ENCODE measurements around the gene PTPRF.
"Not testable (repeated sequence)": the region's sequence is repeated elsewhere in the genome, so short reads cannot be mapped to it uniquely, and the experiment has no call there.

PTPRF gene

GRCh38 chr1:43549394-43549793 is 18.7 kb downstream of the PTPRF start:
- DNase-seq; intact Hi-C loops (cut with DNase I): not testable (repeated sequence)

GRCh38 chr1:43549921-43550597 is 19.4 kb downstream of the PTPRF start:
- intact Hi-C loops (cut with DNase I): no loop called here
- no peak for DNase-seq

GRCh38 chr1:43550598-43551246 is 20.0 kb downstream of the PTPRF start:
- no peak for DNase-seq
- intact Hi-C loops (cut with DNase I): no loop called here

- DNase-seq: no peak
- intact Hi-C loops (cut with DNase I): no loop called here
Observed at GRCh38 chr1:43551396-43551888, 20.8 kb downstream of the PTPRF start.

GRCh38 chr1:43552059-43552742 is 21.5 kb downstream of the PTPRF start:
- intact Hi-C loops (cut with DNase I): no loop called here
- no peak for DNase-seq

- intact Hi-C loops (cut with DNase I): no loop called here
- peak; percentile 77 to 98 (median 84) for DNase-seq
Observed at GRCh38 chr1:43552813-43553212, 22.1 kb downstream of the PTPRF start.

- intact Hi-C loops (cut with DNase I): no loop called here
- DNase-seq: no peak
Observed at GRCh38 chr1:43554444-43554992, 23.8 kb downstream of the PTPRF start.

GRCh38 chr1:43556782-43557181 is 26.1 kb downstream of the PTPRF start:
- DNase-seq: no peak
- intact Hi-C loops (cut with DNase I): no loop called here

GRCh38 chr1:43557744-43558245 is 27.1 kb downstream of the PTPRF start:
- intact Hi-C loops (cut with DNase I): no loop called here
- DNase-seq: no peak

GRCh38 chr1:43558346-43558841 is 27.7 kb downstream of the PTPRF start:
- intact Hi-C loops (cut with DNase I): no loop called here
- DNase-seq: peak in 8 of 10 donors; percentile 36 to 92 (median 66)

- no peak for DNase-seq
- intact Hi-C loops (cut with DNase I): no loop called here
Observed at GRCh38 chr1:43559714-43560113, 29.0 kb downstream of the PTPRF start.

GRCh38 chr1:43560286-43560685 is 29.6 kb downstream of the PTPRF start:
- intact Hi-C loops (cut with DNase I): no loop called here
- DNase-seq: no peak

GRCh38 chr1:43563876-43564539 is 33.3 kb downstream of the PTPRF start:
- intact Hi-C loops (cut with DNase I): no loop called here
- DNase-seq: peak in 4 of 10 donors; percentile 46 to 91 (median 80)

GRCh38 chr1:43564551-43565348 is 34.1 kb downstream of the PTPRF start:
- intact Hi-C loops (cut with DNase I): loop anchor here (5.0 kb wide), 1 partner anchor 32 kb away; the partner anchor contains the start of gene PTPRF
- no peak for DNase-seq

GRCh38 chr1:43565600-43566360 is 35.1 kb downstream of the PTPRF start:
- intact Hi-C loops (cut with DNase I): loop anchor here (5.0 kb wide), 1 partner anchor 33 kb away; the partner anchor contains the start of gene PTPRF
- DNase-seq: peak; percentile 60 to 97 (median 74)

GRCh38 chr1:43566382-43567044 is 35.8 kb downstream of the PTPRF start:
- peak in 1 of 10 donors; percentile 78 for DNase-seq
- intact Hi-C loops (cut with DNase I): loop anchor here (5.0 kb wide), 1 partner anchor 34 kb away; the partner anchor contains the start of gene PTPRF

GRCh38 chr1:43569175-43569574 is 38.5 kb downstream of the PTPRF start:
- intact Hi-C loops (cut with DNase I): loop anchor here (5.0 kb wide), 1 partner anchor 37 kb away; the partner anchor contains the start of gene PTPRF
- DNase-seq: no peak

- intact Hi-C loops (cut with DNase I): no loop called here
- DNase-seq: no peak
Observed at GRCh38 chr1:43570277-43570676, 39.6 kb downstream of the PTPRF start.
